Measurements from ENCODE around the gene NR2E3. TPM values are rescaled to one million over a fixed set of nuclear protein-coding genes. Genes with fewer than 3 reads are reported as not detected.
A peak's percentile ranks its signal among the peaks of the same experiment; 100 is the strongest.

NR2E3 gene
- total and polyA plus RNA-seq, 11 donors: 0.07 to 0.25 (median 0.16) TPM; not detected in 7

DNA sequence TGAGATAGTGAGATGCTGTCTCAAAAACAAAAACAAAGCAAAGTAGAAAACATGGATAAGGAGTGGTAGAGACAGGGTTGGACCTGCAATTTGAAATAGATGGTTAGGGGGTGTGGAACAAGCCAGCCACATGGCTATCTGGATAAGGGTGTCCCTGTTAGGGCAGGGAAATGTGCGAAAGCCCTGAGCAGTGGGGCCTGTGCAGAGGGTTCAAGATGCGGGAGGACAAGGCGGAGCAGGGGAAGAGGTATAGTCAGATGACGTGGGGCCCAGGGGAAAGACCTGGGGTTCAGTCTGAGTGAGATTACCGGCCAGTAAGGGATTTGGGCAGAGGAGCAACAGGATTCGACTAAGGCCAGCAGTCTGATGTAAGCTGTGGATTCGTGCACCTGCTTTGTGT is 18.4 kb upstream of the NR2E3 start:
- no peaks in the 10 kb centered on the region for H3K27me3 ChIP-seq
- H3K9me3 ChIP-seq: no peaks in the 10 kb centered on the region
- no peak overlapping the region for H3K27ac ChIP-seq
- intact Hi-C loops (cut with DNase I): no loop called here
- peaks cover 0 to 4% (median 0%) of the 10 kb centered on the region in 12 donors for H3K4me1 ChIP-seq
- no peak for ATAC-seq
- TF ChIP-seq POLR2A (IDR thresholded peaks at IDR 0.05): no peak
- TF ChIP-seq, protein P1, sequence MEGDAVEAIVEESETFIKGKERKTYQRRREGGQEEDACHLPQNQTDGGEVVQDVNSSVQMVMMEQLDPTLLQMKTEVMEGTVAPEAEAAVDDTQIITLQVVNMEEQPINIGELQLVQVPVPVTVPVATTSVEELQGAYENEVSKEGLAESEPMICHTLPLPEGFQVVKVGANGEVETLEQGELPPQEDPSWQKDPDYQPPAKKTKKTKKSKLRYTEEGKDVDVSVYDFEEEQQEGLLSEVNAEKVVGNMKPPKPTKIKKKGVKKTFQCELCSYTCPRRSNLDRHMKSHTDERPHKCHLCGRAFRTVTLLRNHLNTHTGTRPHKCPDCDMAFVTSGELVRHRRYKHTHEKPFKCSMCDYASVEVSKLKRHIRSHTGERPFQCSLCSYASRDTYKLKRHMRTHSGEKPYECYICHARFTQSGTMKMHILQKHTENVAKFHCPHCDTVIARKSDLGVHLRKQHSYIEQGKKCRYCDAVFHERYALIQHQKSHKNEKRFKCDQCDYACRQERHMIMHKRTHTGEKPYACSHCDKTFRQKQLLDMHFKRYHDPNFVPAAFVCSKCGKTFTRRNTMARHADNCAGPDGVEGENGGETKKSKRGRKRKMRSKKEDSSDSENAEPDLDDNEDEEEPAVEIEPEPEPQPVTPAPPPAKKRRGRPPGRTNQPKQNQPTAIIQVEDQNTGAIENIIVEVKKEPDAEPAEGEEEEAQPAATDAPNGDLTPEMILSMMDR (IDR thresholded peaks at IDR 0.05): no peak
- WGBS, 4 donors: 88 to 91% (median 89%) methylated on average over 7 of the region's 7 CpGs
- H3K4me3 ChIP-seq: no peak overlapping the region
- DNase-seq: no peak
- no peaks in the 10 kb centered on the region for H3K36me3 ChIP-seq

DNA sequence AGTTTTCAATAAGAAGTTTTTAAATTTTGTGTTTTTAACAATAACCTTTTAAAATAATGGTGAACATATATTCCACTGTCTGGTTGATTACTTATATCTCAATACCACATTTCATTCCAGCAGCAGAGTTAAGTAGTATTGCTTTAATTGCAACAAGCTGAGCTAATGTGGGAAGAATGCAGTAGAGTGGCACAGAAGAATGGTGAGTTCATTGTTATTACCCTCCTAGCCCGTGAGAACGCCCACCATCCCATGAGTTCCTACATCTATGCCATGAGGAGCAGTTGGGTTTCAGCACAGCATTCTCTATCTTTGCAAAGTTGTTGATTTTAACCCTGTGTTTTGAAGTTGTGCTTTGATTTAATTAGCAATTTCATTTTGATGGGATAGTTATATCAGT is 17.8 kb upstream of the NR2E3 start:
- peaks cover 0 to 4% (median 0%) of the 10 kb centered on the region in 12 donors for H3K4me1 ChIP-seq
- no peaks in the 10 kb centered on the region for H3K36me3 ChIP-seq
- intact Hi-C loops (cut with DNase I): no loop called here
- peak in 1 of 4 donors; percentile 55 for ATAC-seq
- no peak overlapping the region for H3K27ac ChIP-seq
- H3K9me3 ChIP-seq: no peaks in the 10 kb centered on the region
- no peak for TF ChIP-seq POLR2A (IDR thresholded peaks at IDR 0.05)
- TF ChIP-seq, protein P1 (IDR thresholded peaks at IDR 0.05): no peak
- no peak for DNase-seq
- no peaks in the 10 kb centered on the region for H3K27me3 ChIP-seq
- no peak overlapping the region for H3K4me3 ChIP-seq
- WGBS, 4 donors: 15 to 33% (median 30%) methylated on average over 2 of the region's 2 CpGs

DNA sequence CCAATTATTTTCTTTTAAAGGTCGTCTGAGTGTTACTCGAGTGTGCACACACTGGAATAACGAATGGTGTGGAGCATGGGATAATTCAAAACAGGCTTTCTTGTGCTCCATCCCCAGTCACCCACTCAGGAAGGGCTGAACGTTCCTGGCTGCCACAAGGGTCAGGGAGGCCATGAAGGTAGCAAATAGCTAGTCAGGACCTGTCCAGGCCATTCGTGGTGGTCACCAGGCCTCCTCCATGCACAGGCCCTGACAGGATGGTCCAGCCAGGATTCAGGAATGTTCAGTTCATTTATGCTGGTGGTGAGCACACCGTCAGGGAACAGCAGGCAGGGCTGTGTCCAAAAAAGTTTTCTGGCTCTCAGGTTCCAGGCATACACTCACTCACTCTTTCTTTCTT is 11.7 kb upstream of the NR2E3 start:
- Histone ChIP-seq H3K27ac (no peak overlapping the region), H3K9me3 (no peaks in the 10 kb centered on the region), H3K27me3 (no peaks in the 10 kb centered on the region), H3K4me1 (peaks cover 0 to 4% (median 0%) of the 10 kb centered on the region in 12 donors), H3K36me3 (no peaks in the 10 kb centered on the region), H3K4me3 (no peak overlapping the region)
- no peak for TF ChIP-seq POLR2A (IDR thresholded peaks at IDR 0.05)
- TF ChIP-seq, protein P1 (IDR thresholded peaks at IDR 0.05): no peak
- ATAC-seq: no peak
- WGBS, 4 donors: 71 to 87% (median 78%) methylated on average over 6 of the region's 6 CpGs
- no peak for DNase-seq
- intact Hi-C loops (cut with DNase I): loop anchor here in 1 of 10 donors (2.0 kb wide), 1 partner anchor 52 kb away; no protein-coding TSS in a partner anchor

DNA sequence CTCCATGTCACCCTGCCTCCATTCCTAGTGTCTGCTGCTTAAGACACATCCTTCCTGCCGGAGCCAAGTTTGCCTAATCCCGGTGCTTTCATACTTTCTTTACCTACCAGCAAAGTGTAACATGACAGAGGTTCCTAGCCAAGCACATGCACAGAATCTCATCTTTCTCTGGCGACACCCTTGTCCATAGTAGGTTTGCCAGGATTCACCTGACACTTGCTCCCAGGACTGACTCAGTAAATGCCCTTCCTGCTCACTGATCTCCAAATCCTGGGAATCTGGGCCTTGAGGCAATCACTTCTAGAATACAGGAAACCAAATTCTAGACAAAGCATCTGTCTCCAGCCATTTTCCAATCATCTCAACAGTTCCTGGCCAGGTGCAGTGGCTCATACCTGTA is 10.2 kb upstream of the NR2E3 start:
- intact Hi-C loops (cut with DNase I): loop anchor here (1.0 to 10.0 kb wide), 13 partner anchors 55 to 685 kb away; partner anchors contain the start of gene THSD4 (in 2 of the 10)
- no peaks in the 10 kb centered on the region for H3K9me3 ChIP-seq
- WGBS, 4 donors: 89 to 90% (median 89%) methylated on average over 3 of the region's 3 CpGs
- no peak overlapping the region for H3K4me3 ChIP-seq
- peaks cover 0 to 8% (median 2%) of the 10 kb centered on the region in 12 donors for H3K4me1 ChIP-seq
- no peak overlapping the region for H3K27ac ChIP-seq
- H3K36me3 ChIP-seq: no peaks in the 10 kb centered on the region
- DNase-seq (no peak), ATAC-seq (no peak)
- no peaks in the 10 kb centered on the region for H3K27me3 ChIP-seq
- no peak for TF ChIP-seq POLR2A (IDR thresholded peaks at IDR 0.05)
- TF ChIP-seq, protein P1 (IDR thresholded peaks at IDR 0.05): no peak

All from heart left ventricle (tissue), 16 donors.